CD4-positive, alpha-beta T cell treated with Interleukin-1 beta for 1 hour (primary cell): ENCODE measurements around the gene TGM3.
"Not testable (repeated sequence)": the region's sequence is repeated elsewhere in the genome, so short reads cannot be mapped to it uniquely, and the experiment has no call there.

Experiments used
- DNase-seq, 2 donors: peaks; one replicate each; pipeline ENCODE4 v3.0.0-alpha.2; 2020 to 2022

TGM3 gene, protein sequence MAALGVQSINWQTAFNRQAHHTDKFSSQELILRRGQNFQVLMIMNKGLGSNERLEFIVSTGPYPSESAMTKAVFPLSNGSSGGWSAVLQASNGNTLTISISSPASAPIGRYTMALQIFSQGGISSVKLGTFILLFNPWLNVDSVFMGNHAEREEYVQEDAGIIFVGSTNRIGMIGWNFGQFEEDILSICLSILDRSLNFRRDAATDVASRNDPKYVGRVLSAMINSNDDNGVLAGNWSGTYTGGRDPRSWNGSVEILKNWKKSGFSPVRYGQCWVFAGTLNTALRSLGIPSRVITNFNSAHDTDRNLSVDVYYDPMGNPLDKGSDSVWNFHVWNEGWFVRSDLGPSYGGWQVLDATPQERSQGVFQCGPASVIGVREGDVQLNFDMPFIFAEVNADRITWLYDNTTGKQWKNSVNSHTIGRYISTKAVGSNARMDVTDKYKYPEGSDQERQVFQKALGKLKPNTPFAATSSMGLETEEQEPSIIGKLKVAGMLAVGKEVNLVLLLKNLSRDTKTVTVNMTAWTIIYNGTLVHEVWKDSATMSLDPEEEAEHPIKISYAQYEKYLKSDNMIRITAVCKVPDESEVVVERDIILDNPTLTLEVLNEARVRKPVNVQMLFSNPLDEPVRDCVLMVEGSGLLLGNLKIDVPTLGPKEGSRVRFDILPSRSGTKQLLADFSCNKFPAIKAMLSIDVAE

GRCh38 chr20:2295886-2296515 is at the start of gene TGM3:
TGM3 (plus strand) TSS chr20:2296001; CDS start chr20:2296064, 63 bp downstream.
- DNase-seq, result no peak

DNA sequence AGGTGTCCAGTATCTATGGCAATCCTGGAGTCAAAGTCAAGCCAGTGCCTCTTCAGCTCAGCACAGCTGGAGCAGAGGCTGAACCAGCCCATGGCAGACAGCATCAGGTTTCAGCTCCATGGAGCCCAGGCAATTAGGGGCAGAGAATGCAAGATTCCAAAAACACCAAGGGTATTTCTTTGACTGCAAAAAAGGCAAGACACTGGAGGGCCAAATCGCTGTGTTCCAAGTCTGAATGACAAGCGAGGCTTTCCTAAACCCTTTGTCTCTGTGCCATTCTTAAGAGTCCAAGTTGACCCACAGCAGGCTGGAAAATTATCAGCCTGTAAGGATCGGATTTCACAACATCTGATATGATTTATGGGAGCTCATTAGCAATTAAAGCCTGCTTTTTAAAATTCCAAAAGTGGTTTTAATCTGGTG is 49.7 kb upstream of the TGM3 start:
- no peak for DNase-seq

DNA sequence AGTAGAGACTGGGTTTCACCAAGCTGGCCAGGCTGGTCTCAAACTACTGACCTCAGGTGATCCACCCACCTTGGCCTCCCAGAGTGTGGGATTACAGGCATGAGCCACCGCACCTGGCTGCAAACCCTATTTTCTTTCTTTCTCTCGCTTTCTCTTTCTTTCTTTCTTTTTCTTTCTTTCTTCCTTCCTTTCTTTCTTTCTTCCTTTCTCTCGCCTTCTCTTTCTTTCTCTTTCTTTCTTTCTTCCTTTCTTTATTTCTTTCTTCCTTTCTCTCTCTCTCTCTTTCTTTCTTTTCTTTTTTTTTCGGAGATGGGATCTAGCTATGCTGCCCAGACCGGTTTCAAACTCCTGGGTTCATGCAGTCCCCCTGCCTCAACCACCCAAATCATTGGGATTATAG is 47.0 kb upstream of the TGM3 start:
- DNase-seq, result no peak

GRCh38 chr20:2249935-2250334 is 45.9 kb upstream of the TGM3 start:
- no peak for DNase-seq

DNA sequence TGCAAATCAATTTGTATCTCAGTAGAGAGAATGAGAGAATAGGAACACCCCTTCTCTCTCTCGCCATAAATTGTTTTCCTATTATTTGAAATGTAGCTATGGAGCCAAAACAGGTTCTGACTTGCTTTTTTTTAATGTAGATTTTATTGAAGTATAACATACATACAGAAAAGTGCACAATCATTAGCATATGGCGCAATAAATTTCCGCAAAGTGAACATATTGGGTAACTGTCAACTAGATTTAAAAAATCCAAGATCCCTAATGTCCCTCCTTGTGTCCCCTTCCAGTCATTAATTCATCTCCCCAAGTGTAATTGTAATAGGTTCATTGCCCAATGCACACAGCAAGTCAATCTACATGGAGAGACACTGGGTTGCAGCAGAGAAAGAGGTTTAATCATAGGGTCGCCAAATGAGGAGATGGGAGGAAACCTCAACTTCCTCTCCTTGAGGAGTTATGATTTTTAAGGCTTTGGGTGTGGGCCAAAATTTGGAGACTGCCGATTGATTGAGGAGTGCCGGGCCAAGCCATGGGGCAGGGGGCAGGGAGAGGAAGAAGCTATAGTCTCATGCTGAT is 43.3 kb upstream of the TGM3 start:
- DNase-seq, result no peak

- DNase-seq, result no peak
Measured at GRCh38 chr20:2253256-2253655, 42.5 kb upstream of the TGM3 start.

DNA sequence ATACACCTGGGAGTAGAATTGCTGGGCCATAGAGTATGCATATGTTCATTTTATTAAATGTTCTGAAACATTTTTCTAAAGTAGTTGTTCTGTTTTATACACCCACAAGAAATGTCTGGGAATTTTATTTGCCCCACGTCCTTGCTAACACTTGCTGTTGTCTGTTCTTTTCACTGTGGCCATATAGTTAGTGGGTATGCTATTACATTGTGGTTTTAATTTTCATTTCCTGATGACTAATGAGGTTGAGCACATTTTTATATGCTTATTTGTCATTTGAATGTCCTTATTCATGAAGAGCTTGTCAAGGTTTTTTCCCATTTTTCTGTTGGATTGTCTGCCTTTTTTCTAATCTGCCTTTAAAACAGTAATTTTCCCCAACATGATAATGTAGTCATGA is 41.5 kb upstream of the TGM3 start:
- DNase-seq, result no peak

GRCh38 chr20:2255926-2256531 is 39.8 kb upstream of the TGM3 start:
- no peak for DNase-seq

DNA sequence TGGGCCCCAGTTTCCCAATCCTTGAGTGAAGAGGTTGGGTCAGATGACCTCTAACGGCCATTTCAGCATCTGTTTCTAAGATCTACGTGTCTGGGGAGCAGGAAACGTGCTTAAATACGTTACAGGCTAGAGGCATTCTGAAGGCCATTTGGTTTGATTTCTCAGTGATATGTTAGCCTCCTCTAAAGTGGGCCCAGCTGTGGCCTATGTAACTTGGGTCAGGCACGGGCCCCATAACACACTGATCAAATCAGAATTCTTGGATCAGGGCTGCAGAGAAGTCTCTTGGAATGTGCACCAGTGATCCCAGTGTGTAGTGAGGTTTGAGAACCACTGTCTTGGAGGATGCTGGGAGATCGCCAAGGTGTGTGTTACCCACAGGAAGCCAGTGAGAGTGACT is 36.1 kb upstream of the TGM3 start:
- no peak for DNase-seq

DNA sequence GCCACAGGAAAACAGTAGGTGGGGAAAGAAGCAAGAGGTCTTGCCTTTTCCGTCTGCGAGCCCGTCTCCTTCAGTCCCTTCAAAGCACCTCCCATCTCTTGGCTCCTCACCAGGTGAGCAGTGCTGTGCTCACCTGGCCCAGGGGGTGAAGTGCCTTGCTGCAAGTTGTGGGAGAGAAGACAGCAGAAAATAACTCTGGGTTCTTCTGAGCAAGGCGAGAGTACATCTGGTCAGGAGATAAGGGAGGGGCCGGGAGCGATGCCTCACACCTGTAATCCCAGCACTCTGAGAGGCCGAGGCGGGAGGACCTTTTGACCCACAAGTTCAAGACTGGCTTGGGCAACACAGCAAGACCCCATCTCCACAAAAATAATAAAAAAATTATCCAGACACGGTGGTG is 35.6 kb upstream of the TGM3 start:
- no peak for DNase-seq

DNA sequence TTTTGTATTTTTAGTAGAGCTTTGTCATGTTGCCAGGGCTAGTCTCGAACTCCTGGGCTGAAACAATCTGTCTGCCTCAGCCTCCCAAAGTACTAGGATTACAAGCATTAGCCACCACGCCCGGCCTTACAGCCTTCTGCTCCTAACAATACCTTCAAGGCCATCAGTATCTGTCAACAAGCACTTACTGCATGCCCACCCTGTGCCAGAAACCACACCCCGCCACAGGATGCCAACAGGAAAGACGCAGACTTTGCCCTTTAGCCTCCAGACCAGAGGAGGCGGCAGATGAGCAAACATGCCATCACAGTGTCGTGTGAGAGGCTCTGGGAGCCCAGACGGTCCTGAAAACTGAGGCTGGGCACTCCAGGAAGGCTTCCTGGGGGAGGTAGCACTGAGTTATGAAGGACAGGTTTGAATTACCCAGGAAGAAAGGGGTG is 34.7 kb upstream of the TGM3 start:
- DNase-seq, result no peak

DNA sequence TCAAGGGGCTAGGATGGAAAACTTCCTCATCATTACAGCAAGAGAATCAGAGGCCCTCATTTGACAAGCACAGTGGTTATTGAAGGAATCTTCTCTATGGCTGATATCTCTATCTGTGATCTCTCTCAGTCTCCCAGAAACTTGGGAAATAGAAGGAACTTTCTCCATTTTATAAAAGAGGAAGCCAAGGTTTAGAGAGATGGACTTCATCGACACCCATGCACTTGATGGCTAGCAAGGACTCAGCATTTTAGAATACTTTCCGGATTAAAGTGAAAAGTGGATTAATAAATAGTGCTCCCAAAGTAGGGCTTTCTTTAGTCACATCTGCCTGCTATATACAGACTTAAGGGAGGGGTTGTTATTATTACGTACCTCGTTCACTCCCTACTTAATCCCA is 34.2 kb upstream of the TGM3 start:
- no peak for DNase-seq

- no peak for DNase-seq
Measured at GRCh38 chr20:2264118-2264517, 31.7 kb upstream of the TGM3 start.

DNA sequence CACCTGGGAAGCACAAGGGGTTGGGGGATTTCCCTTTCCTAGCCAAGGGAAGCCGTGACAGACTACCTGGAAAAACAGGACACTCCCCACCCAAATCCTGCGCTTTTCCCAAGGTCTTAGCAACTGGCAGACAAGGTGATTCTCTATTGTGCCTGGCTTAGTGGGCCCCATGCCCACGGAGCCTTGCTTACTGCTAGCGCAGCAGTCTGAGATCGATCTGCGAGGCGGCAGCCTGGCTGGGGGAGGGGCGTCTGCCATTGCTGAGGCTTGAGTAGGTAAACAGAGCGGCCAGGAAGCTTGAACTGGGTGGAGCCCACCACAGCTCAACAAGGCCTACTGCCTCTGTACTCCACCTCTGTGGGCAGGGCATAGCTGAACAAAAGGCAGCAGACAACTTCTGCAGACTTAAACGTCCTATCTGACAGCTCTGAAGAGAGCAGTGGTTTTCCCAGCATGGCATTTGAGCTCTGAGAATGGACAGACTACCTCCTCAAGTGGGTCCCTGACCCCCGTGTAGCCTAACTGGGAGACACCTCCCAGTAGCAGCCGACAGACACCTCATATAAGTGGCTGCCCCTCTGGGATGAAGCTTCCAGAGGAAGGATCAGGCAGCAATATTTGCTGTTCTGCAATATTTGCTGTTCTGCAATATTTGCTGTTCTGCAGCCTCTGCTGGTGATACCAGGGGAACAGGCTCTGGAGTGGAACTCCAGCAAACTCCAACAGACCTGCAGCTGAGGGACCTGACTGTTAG is 31.0 kb upstream of the TGM3 start:
- DNase-seq, result not testable (repeated sequence)

DNA sequence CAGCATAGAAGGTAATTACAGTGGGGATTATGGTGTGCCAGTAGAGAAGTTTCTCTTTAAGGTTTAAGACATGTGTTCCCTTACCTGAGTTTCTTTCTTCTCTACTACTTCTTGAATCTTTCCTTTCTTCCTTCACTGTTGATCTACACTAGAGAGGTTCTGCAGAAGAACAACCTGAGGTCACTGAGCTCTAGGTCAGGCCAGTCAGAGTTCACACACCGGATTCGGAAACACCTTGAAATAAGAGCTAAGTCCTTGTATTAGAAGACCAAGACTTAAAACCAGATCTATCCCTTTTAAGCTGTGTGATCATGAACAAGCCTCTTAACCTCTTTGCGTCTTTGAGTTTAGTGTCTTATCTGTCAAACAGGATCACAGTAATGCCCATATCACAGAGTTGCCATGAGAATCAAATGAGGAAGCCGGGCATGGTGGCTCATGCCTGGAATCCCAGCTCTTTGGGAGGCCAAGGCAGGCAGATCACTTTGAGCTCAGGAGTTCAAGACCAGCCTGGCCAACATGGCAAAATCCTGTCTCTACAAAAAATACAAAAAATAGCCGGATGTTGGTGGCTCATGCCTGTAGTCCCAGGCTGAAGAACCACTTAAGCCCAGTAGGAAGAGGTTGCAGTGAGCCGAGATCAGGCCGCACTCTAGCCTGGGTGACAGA is 22.0 kb upstream of the TGM3 start:
- no peak for DNase-seq

- DNase-seq, result no peak
Measured at GRCh38 chr20:2276015-2276414, 19.8 kb upstream of the TGM3 start.

- DNase-seq, result no peak
Measured at GRCh38 chr20:2279253-2279779, 16.5 kb upstream of the TGM3 start.

DNA sequence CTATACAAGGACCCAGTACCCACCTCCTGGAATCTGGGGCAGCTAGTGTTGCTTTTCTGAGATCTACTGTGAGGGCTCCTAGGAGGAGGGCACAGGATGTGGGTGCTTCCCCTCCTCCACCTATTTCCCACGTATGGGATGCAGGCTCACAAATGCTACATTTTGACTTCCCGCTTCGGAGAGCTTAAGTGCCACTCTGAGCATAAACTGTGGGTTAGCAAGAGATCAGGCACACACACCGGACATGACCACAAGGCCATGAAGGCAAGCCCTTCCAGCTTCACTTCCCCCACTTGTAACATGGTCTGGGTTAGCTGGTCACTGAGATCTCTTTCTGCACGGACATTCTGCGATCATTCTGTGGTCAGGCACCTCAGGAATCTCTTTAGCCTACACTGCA is 15.7 kb upstream of the TGM3 start:
- DNase-seq, result no peak

DNA sequence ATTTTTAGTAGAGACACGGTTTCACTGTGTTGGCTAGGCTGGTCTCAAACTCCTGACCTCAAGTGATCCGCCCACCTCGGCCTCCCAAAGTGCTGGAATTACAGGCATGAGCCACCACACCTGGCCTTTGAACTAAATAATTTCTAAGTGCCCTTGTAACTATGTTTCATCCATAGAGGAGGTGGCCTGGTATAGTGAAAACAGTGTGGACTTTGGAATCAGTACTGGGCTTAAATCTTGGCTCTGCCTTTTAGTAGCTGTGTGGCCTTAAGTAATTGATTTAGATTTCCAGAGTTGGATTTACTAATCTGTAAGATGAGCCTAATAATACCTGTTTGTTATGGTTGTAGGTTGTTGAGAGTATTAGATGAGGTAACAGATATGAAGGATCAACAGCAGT is 14.2 kb upstream of the TGM3 start:
- DNase-seq, result no peak

- no peak for DNase-seq
Measured at GRCh38 chr20:2282181-2282580, 13.6 kb upstream of the TGM3 start.

GRCh38 chr20:2283706-2284423 is 11.9 kb upstream of the TGM3 start:
- DNase-seq, result no peak
